GM21526 (cell line): Measurements from ENCODE around the gene CEBPB.

Experiments
- ATAC-seq: cut with Tn5 transposase; IDR thresholded peaks from one replicate; pipeline ENCODE4 v1.9.1; 2021; ENCODE audit warnings: moderate library complexity; ENCODE audit not compliant: unreplicated experiment, low FRiP score

CEBPB gene

GRCh38 chr20:50224052-50224451 lies 33.4 kb downstream of the CEBPB start:
- ATAC-seq: no peak

GRCh38 chr20:50224531-50225255 lies 34.1 kb downstream of the CEBPB start:
- ATAC-seq: no peak

GRCh38 chr20:50226093-50226974 lies 35.7 kb downstream of the CEBPB start:
- ATAC-seq: no peak

GRCh38 chr20:50227506-50227905 lies 36.9 kb downstream of the CEBPB start:
- no peak for ATAC-seq

- ATAC-seq: no peak
These were observed 38.6 kb downstream of the CEBPB start for GRCh38 chr20:50229156-50229607.

- no peak for ATAC-seq
These were observed 39.6 kb downstream of the CEBPB start for GRCh38 chr20:50230184-50230583.

GRCh38 chr20:50230871-50231560 lies 40.4 kb downstream of the CEBPB start:
- ATAC-seq: no peak

- no peak for ATAC-seq
These were observed 41.2 kb downstream of the CEBPB start for GRCh38 chr20:50231854-50232253.

GRCh38 chr20:50232651-50233324 lies 42.2 kb downstream of the CEBPB start:
- no peak for ATAC-seq

- ATAC-seq: no peak
These were observed 42.9 kb downstream of the CEBPB start for GRCh38 chr20:50233325-50234212.

- no peak for ATAC-seq
These were observed 43.7 kb downstream of the CEBPB start for GRCh38 chr20:50234288-50234687.

GRCh38 chr20:50237349-50237748 lies 46.7 kb downstream of the CEBPB start:
- no peak for ATAC-seq

- no peak for ATAC-seq
These were observed 47.6 kb downstream of the CEBPB start for GRCh38 chr20:50238081-50238800.

- no peak for ATAC-seq
These were observed 49.5 kb downstream of the CEBPB start for GRCh38 chr20:50240092-50240491.

GRCh38 chr20:50242178-50242514 lies 51.5 kb downstream of the CEBPB start:
- ATAC-seq: no peak
